ENCODE data around the gene WDR18.

GRCh38 chr19:953445-954271 lies 30.5 kb upstream of the WDR18 start:
- TF ChIP-seq CEBPB (IDR thresholded peaks at IDR 0.05; ENCODE audit: low read depth) (no peak), CTCF (IDR thresholded peaks at IDR 0.05 in 2 of 3, conservative IDR thresholded peaks at IDR 0.05 in 1 of 3; ENCODE audit: borderline replicate concordance in 1 of 3, insufficient read depth in 1 of 3, low read depth in 2 of 3, low read length in 2 of 3) (no peak), POLR2A (IDR thresholded peaks at IDR 0.05; ENCODE audit: borderline replicate concordance, extremely low read depth, insufficient read depth, insufficient read length) (no peak), POLR2AphosphoS5 (IDR thresholded peaks at IDR 0.05; ENCODE audit: low read depth, low read length) (no peak), FOSL1 (IDR thresholded peaks at IDR 0.05; ENCODE audit: low read depth) (no peak), EGR1 (IDR thresholded peaks at IDR 0.05; ENCODE audit: low read depth) (no peak), TCF7L2 (IDR thresholded peaks at IDR 0.05; ENCODE audit: borderline replicate concordance, extremely low read depth, insufficient read depth, insufficient read length) (no peak), MAX (IDR thresholded peaks at IDR 0.05) (no peak), ZFX (IDR thresholded peaks at IDR 0.05) (no peak), SRF (IDR thresholded peaks at IDR 0.05; ENCODE audit: low read depth) (no peak), SIN3A (IDR thresholded peaks at IDR 0.05; ENCODE audit: low read depth) (no peak)
- TF ChIP-seq, protein P1, sequence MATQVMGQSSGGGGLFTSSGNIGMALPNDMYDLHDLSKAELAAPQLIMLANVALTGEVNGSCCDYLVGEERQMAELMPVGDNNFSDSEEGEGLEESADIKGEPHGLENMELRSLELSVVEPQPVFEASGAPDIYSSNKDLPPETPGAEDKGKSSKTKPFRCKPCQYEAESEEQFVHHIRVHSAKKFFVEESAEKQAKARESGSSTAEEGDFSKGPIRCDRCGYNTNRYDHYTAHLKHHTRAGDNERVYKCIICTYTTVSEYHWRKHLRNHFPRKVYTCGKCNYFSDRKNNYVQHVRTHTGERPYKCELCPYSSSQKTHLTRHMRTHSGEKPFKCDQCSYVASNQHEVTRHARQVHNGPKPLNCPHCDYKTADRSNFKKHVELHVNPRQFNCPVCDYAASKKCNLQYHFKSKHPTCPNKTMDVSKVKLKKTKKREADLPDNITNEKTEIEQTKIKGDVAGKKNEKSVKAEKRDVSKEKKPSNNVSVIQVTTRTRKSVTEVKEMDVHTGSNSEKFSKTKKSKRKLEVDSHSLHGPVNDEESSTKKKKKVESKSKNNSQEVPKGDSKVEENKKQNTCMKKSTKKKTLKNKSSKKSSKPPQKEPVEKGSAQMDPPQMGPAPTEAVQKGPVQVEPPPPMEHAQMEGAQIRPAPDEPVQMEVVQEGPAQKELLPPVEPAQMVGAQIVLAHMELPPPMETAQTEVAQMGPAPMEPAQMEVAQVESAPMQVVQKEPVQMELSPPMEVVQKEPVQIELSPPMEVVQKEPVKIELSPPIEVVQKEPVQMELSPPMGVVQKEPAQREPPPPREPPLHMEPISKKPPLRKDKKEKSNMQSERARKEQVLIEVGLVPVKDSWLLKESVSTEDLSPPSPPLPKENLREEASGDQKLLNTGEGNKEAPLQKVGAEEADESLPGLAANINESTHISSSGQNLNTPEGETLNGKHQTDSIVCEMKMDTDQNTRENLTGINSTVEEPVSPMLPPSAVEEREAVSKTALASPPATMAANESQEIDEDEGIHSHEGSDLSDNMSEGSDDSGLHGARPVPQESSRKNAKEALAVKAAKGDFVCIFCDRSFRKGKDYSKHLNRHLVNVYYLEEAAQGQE (IDR thresholded peaks at IDR 0.05; ENCODE audit: low read depth) = no peak

Data from HCT116 (cell line).